HEK293 (cell line): ENCODE measurements around the gene KIF18B.

ENCODE experiments used
- CTCF ChIA-PET: fragments of 350-600 bp; formaldehyde crosslinking; extraction: SDS; loops from one replicate; lab custom pipeline; 2021; ENCODE audit warnings: antibody characterized with exemption; lab: Yijun Ruan, JAX
- POLR2A ChIA-PET: fragments of 300-600 bp; formaldehyde crosslinking; extraction: SDS; loops from one replicate; lab custom pipeline; 2020; ENCODE audit warnings: antibody characterized with exemption, inconsistent platforms; lab: Yijun Ruan, JAX
- H3K27ac ChIP-seq: fragments of 200-500 bp; sonication (Bioruptor generic); 2 replicates; pipeline ENCODE4 v1.5.1; 2014; ENCODE audit warnings: low read depth, low read length, control low read depth, inconsistent platforms; ENCODE audit errors: extremely low read depth
- H3K36me3 ChIP-seq, 2 experiments: fragments of 200-500 bp in 1 of 2; sonication (Bioruptor generic) in 1 of 2; 1 replicate in 1 of 2; 2 replicates in 1 of 2; pipeline ENCODE4 v1.5.1; 2014 to 2017; ENCODE audit warnings: inconsistent platforms in 2 of 2, low read length in 2 of 2; ENCODE audit not compliant: control insufficient read depth in 2 of 2, insufficient read depth in 1 of 2
- H3K4me1 ChIP-seq: fragments of 200-500 bp; sonication (Bioruptor generic); 2 replicates; pipeline ENCODE4 v1.5.1; 2014; ENCODE audit warnings: mild to moderate bottlenecking, low read length, inconsistent platforms; ENCODE audit not compliant: control insufficient read depth, insufficient read depth
- H3K4me3 ChIP-seq: 2 replicates; pipeline ENCODE4 v1.5.1; 2011; ENCODE audit warnings: low read depth, mild to moderate bottlenecking, control low read depth, low read length, moderate library complexity
- H3K9me3 ChIP-seq: fragments of 200-500 bp; sonication (Bioruptor generic); 2 replicates; pipeline ENCODE4 v1.5.1; 2014; ENCODE audit warnings: low read depth, low read length, inconsistent platforms; ENCODE audit not compliant: control insufficient read depth, insufficient read depth
- HIC1 ChIP-seq: fragments of 450-650 bp; formaldehyde crosslinking; IDR thresholded peaks from 2 replicates; pipeline ENCODE4 v1.5.1; 2016; ENCODE audit warnings: missing biosample characterization, missing genetic modification characterization
- IKZF3 ChIP-seq: fragments of 450-650 bp; IDR thresholded peaks from 2 replicates; pipeline ENCODE4 v1.5.0; 2018; ENCODE audit warnings: missing biosample characterization, mild to moderate bottlenecking, missing genetic modification characterization, moderate library complexity
- PRDM4 ChIP-seq: fragments of 450-650 bp; formaldehyde crosslinking; IDR thresholded peaks from 2 replicates; pipeline ENCODE4 v1.5.1; 2017; ENCODE audit warnings: missing biosample characterization, missing genetic modification characterization
- TRIM28 ChIP-seq: IDR thresholded peaks from 2 replicates; pipeline ENCODE4 v1.6.1; 2011; ENCODE audit warnings: low read length, control low read depth, borderline replicate concordance
- ZBTB1 ChIP-seq: fragments of 450-650 bp; formaldehyde crosslinking; IDR thresholded peaks from 2 replicates; pipeline ENCODE4 v1.5.1; 2016; ENCODE audit warnings: missing biosample characterization, missing genetic modification characterization
- ZBTB11 ChIP-seq: fragments of 450-650 bp; formaldehyde crosslinking; conservative IDR thresholded peaks from 2 replicates; pipeline ENCODE4 v1.5.1; 2016; ENCODE audit warnings: low read depth, missing biosample characterization, missing genetic modification characterization
- ZNF155 ChIP-seq: fragments of 450-650 bp; formaldehyde crosslinking; IDR thresholded peaks from 2 replicates; pipeline ENCODE4 v1.5.1; 2016; ENCODE audit warnings: missing biosample characterization, missing genetic modification characterization
- ZNF169 ChIP-seq: fragments of 450-650 bp; formaldehyde crosslinking; IDR thresholded peaks from 2 replicates; pipeline ENCODE4 v1.5.1; 2016; ENCODE audit warnings: missing biosample characterization, missing genetic modification characterization
- ZNF239 ChIP-seq: fragments of 450-650 bp; formaldehyde crosslinking; IDR thresholded peaks from 2 replicates; pipeline ENCODE4 v1.5.1; 2016; ENCODE audit warnings: missing biosample characterization, missing genetic modification characterization
- ZNF391 ChIP-seq: fragments of 450-650 bp; formaldehyde crosslinking; IDR thresholded peaks from 2 replicates; pipeline ENCODE4 v1.5.1; 2016; ENCODE audit warnings: low read depth, missing biosample characterization, missing genetic modification characterization, borderline replicate concordance
- ZNF521 ChIP-seq: fragments of 450-650 bp; formaldehyde crosslinking; IDR thresholded peaks from 2 replicates; pipeline ENCODE4 v1.5.1; 2017; ENCODE audit warnings: missing biosample characterization, mild to moderate bottlenecking, missing genetic modification characterization
- ZNF529 ChIP-seq: fragments of 450-650 bp; formaldehyde crosslinking; IDR thresholded peaks from 2 replicates; pipeline ENCODE4 v1.5.1; 2017; ENCODE audit warnings: missing genetic modification characterization, missing biosample characterization; ENCODE audit not compliant: insufficient replicate concordance
- ZNF658 ChIP-seq: fragments of 450-650 bp; formaldehyde crosslinking; IDR thresholded peaks from 2 replicates; pipeline ENCODE4; 2016; ENCODE audit warnings: missing biosample characterization, missing genetic modification characterization
- ZNF670 ChIP-seq: fragments of 450-650 bp; formaldehyde crosslinking; IDR thresholded peaks from 2 replicates; pipeline ENCODE4 v1.5.1; 2016; ENCODE audit warnings: missing biosample characterization, missing genetic modification characterization, low read depth
- TF ChIP-seq, protein P1 (sequence below): fragments of 450-650 bp; IDR thresholded peaks from 2 replicates; pipeline ENCODE4 v1.5.1; 2018; ENCODE audit warnings: missing biosample characterization, missing genetic modification characterization

The KIF18B gene

GRCh38 chr17:44934745-44935105 is 12.8 kb downstream of the KIF18B start (continued):
- TF ChIP-seq PRDM4 (tag by site-specific recombination) (no peak), ZNF529 (tag by site-specific recombination) (no peak), ZBTB1 (no peak), ZNF169 (tag by site-specific recombination) (no peak), ZNF239 (tag by site-specific recombination) (no peak)
- TF ChIP-seq, protein P1, sequence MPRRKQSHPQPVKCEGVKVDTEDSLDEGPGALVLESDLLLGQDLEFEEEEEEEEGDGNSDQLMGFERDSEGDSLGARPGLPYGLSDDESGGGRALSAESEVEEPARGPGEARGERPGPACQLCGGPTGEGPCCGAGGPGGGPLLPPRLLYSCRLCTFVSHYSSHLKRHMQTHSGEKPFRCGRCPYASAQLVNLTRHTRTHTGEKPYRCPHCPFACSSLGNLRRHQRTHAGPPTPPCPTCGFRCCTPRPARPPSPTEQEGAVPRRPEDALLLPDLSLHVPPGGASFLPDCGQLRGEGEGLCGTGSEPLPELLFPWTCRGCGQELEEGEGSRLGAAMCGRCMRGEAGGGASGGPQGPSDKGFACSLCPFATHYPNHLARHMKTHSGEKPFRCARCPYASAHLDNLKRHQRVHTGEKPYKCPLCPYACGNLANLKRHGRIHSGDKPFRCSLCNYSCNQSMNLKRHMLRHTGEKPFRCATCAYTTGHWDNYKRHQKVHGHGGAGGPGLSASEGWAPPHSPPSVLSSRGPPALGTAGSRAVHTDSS (tag by site-specific recombination): no peak

DNA sequence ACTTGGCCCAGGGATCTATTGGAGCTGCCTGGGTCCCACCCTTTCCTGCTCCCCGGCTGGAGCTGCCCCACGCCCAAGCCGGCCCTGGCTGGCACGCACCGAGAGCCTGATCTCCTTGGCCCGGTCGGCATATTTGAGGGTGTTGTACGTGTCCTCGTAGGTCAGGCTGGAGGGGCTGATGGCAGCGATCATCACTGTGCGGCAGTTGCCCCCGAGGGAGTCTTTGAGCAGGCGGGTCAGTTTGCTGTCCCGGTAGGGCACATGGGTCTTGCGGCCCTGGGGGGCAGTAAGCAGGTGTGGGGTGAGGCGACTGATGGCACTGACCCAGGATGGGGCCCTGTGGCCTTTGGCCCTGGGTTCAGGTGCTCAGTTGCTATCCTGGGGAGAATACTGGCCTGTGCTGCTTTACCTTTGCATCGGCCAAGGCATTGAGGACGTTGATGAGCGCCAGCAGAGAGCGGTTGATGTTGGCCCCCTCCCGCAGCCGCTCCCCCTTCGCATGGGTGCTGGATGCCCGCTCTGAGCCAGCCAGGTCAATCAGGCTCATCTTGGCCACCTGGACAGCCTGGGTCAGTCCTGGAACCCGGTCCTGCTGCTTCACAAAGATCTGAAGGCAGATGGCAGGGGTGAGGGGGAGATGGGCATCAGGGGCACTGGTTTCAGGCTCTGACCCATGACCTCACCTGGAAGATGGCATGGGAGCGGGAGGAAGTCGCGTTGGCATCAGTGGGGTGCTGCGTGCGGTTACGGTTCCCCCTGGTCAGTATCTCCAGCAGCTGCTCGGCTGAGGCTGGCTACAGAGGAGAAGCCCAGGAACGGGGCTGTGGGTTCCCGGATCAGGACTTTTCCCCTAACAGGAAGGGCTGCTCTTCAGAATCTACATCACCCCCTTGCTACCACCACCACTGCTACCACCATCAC is 13.5 kb downstream of the KIF18B start:
- CTCF ChIA-PET: no interaction called here
- H3K36me3 ChIP-seq: peaks cover 72 to 85% of the 10 kb centered on the region in 2 experiments

DNA sequence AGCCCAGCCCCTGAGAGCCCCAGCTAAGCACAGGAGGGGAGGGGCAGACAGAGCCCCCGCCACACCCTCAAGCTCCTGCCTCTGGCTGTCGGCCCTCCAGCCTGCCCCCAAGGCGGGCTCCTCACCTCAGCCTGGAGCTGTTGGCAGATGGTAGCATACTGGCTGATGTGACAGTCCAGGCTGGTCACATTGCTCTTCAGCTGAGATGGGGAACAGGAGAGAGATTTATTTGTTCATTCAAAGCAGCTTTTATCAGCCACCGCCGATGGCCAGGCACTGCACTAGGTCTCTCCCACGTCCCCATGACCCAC is 14.8 kb downstream of the KIF18B start:
- H3K36me3 ChIP-seq: peaks cover 69 to 90% of the 10 kb centered on the region in 2 experiments
- ChIA-PET POLR2A (no interaction called here), CTCF (interaction anchor here (0.7 to 4.9 kb wide), 4 partner anchors 12 to 165 kb away, joined by 3 to 41 read pairs (median 13); no protein-coding TSS in a partner anchor)

More for the DNA sequence above, 13.5 kb downstream of the KIF18B start:
- H3K4me3 ChIP-seq: no peak overlapping the region
- no peaks in the 10 kb centered on the region for H3K4me1 ChIP-seq
- POLR2A ChIA-PET: no interaction called here
- no peaks in the 10 kb centered on the region for H3K9me3 ChIP-seq
- TF ChIP-seq HIC1 (tag by site-specific recombination) (peak; percentile 72; the same call in 1 of the 2 replicates), IKZF3 (tag by site-specific recombination) (no peak)
- H3K27ac ChIP-seq: no peak overlapping the region

DNA sequence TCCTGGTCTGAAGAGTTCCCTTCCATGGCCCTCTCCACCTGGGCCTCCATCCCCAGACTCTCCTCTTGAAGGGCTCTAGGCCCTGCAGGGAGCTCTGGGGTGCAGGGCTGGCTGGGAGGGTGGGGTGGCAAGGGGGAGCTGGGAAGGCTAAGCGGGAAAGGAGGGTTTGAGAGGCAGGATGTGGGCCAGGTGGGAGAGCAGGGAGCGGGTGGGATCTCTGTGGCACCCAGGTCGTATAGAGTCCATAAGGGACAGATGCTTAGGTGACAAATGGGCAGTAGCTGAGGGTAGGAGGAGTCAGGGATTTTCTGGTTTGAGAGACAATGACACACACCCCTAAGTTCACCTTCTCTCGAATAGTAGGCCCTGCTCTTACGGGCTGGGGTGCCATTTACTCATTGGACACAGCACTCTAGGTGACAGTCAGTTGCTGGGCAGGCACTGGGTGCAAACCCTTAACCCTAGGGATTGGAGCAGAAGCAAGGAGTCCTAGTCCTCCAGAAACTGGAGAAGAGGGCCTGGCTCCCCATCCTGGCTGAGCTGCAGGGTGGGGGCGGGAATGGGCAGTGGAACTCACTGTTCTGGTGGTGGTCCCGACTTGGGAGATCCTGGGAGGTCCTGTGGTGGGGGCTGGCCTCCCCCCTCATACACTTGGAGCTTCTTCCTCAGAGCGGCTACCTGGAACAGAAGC is 15.3 kb downstream of the KIF18B start:
- Histone ChIP-seq H3K9me3 (no peaks in the 10 kb centered on the region), H3K4me3 (no peak overlapping the region), H3K36me3 (peaks cover 64 to 95% of the 10 kb centered on the region in 2 experiments), H3K27ac (no peak overlapping the region), H3K4me1 (no peaks in the 10 kb centered on the region)
- ChIA-PET POLR2A (interaction anchor here (0.5 to 0.8 kb wide), 3 partner anchors 8 to 9 kb away, joined by 3 read pairs; no protein-coding TSS in a partner anchor), CTCF (interaction anchor here (0.6 to 4.9 kb wide), 4 partner anchors 12 to 165 kb away, joined by 3 to 41 read pairs (median 13); no protein-coding TSS in a partner anchor)
- TF ChIP-seq ZNF670 (tag by site-specific recombination) (no peak), ZBTB11 (tag by site-specific recombination) (no peak), TRIM28 (no peak), ZNF391 (no peak), ZNF155 (no peak), ZNF521 (no peak)
- TF ChIP-seq, protein P1 (tag by site-specific recombination): no peak

More for the DNA sequence above, 14.8 kb downstream of the KIF18B start:
- Histone ChIP-seq H3K9me3 (no peaks in the 10 kb centered on the region), H3K27ac (no peak overlapping the region), H3K4me3 (no peak overlapping the region), H3K4me1 (no peaks in the 10 kb centered on the region)
- no peak for TF ChIP-seq ZNF658
